Posterior vena cava (tissue), 2 donors: ENCODE measurements around the gene RAB40B. TPM values are rescaled to one million over a fixed set of nuclear protein-coding genes. Genes with fewer than 3 reads are reported as not detected.

ENCODE experiments used
- DNase-seq: peaks from one replicate; pipeline ENCODE4 v3.0.0-alpha.2; 2020; ENCODE audit warnings: low spot score
- intact Hi-C, 2 donors: fragments of 100-400 bp; cut with DNase I; formaldehyde crosslinking; loops; one replicate each; pipeline versions ENCODE4 v1.14.1 to v1.14.2; 2022 to 2023
- total RNA-seq, 2 donors: library from RNA; stranded (reverse); fragmentation: NEBNext Ultra II Directional; extraction: Animal tissue kit (Norgen Biotek cat#: 25700); gene quantifications; one replicate each; pipeline ENCODE4 v1.2.1, GENCODE V29; 2021
- donor health status: DM: yes; HTN: yes; CAD: no.
- donor health status: DM: yes; HTN: yes; CAD: no.

Gene RAB40B
- total RNA-seq, 2 donors from 2014 or later = 4.2 to 6.3 TPM

GRCh38 chr17:82696259-82696658 is 2.2 kb downstream of the RAB40B start:
- intact Hi-C loops = no loop called here
- no peak for DNase-seq

- DNase-seq = no peak
- intact Hi-C loops = no loop called here
These were observed 3.9 kb downstream of the RAB40B start for GRCh38 chr17:82694647-82695046.

- intact Hi-C loops = no loop called here
- DNase-seq = peak; percentile 62
These were observed 5.2 kb downstream of the RAB40B start for GRCh38 chr17:82693168-82693867.

- intact Hi-C loops = no loop called here
- DNase-seq = peak; percentile 64
These were observed 6.2 kb downstream of the RAB40B start for GRCh38 chr17:82692268-82692667.

- intact Hi-C loops = no loop called here
- peak; percentile 77 for DNase-seq
These were observed 6.8 kb downstream of the RAB40B start for GRCh38 chr17:82691714-82692113.

- peak; percentile 51 for DNase-seq
- intact Hi-C loops = no loop called here
These were observed 7.6 kb downstream of the RAB40B start for GRCh38 chr17:82690786-82691489.

- intact Hi-C loops = no loop called here
- no peak for DNase-seq
These were observed 9.4 kb downstream of the RAB40B start for GRCh38 chr17:82689077-82689476.

GRCh38 chr17:82687871-82688270 is 10.6 kb downstream of the RAB40B start:
- intact Hi-C loops = no loop called here
- no peak for DNase-seq

GRCh38 chr17:82687375-82687861 is 11.1 kb downstream of the RAB40B start:
- no peak for DNase-seq
- intact Hi-C loops = no loop called here

GRCh38 chr17:82686366-82687324 is 11.9 kb downstream of the RAB40B start:
- DNase-seq = no peak
- intact Hi-C loops = no loop called here

GRCh38 chr17:82685291-82685690 is 13.2 kb downstream of the RAB40B start:
- intact Hi-C loops = no loop called here
- DNase-seq = peak; percentile 68

- DNase-seq = no peak
- intact Hi-C loops = no loop called here
These were observed 14.2 kb downstream of the RAB40B start for GRCh38 chr17:82684228-82684841.

- intact Hi-C loops = loop anchor here in 1 of 2 donors (1.0 kb wide), 1 partner anchor 25 kb away; no protein-coding TSS in a partner anchor
- DNase-seq = no peak
These were observed 15.0 kb downstream of the RAB40B start for GRCh38 chr17:82683534-82683933.

GRCh38 chr17:82681547-82681946 is 17.0 kb downstream of the RAB40B start:
- intact Hi-C loops = no loop called here
- DNase-seq = no peak

- peak; percentile 70 for DNase-seq
- intact Hi-C loops = no loop called here
These were observed 18.7 kb downstream of the RAB40B start for GRCh38 chr17:82679586-82680465.

- intact Hi-C loops = no loop called here
- DNase-seq = peak; percentile 72
These were observed 20.1 kb downstream of the RAB40B start for GRCh38 chr17:82678265-82678891.

GRCh38 chr17:82677353-82677925 is 21.1 kb downstream of the RAB40B start:
- intact Hi-C loops = no loop called here
- DNase-seq = peak; percentile 43
